Endothelial cell of umbilical vein (primary cell): ENCODE data around the gene PGF. TPM values are rescaled to one million over a fixed set of nuclear protein-coding genes. Genes with fewer than 3 reads are reported as not detected.

Source experiments
- BruUV-seq: library from RNA; stranded (reverse); fragments of 400-500 nt; replicated peaks from 2 replicates; lab custom pipeline; 2021; lab: Mats Ljungman, UMichigan
- CTCF ChIA-PET: fragments of 300-600, 350-600 bp; sonication (Branson Sonifier 250); formaldehyde crosslinking; loops from one replicate; lab custom pipeline; 2021; ENCODE audit warnings: antibody characterized with exemption, inconsistent platforms; lab: Charles Lee
- POLR2A ChIA-PET: fragments of 300-600, 350-600 bp; sonication (Branson Sonifier 250); formaldehyde crosslinking; loops from one replicate; lab custom pipeline; 2021; ENCODE audit warnings: antibody characterized with exemption, inconsistent platforms; lab: Charles Lee
- DNase-seq: peaks from one replicate; pipeline ENCODE4 v3.0.0-alpha.2; 2011; ENCODE audit warnings: low read depth, low spot score
- FAIRE-seq: peaks from 2 replicates; lab custom pipeline; 2011; peaks lifted over from hg19 to GRCh38; lab: Jason Lieb, UNC
- H2AFZ ChIP-seq: 2 replicates; pipeline ENCODE4 v1.6.0; 2012; ENCODE audit warnings: low read depth, low read length, control low read depth, inconsistent platforms
- H3K27ac ChIP-seq: 2 replicates; pipeline ENCODE4 v1.5.1; 2011; ENCODE audit warnings: low read depth, mild to moderate bottlenecking, control low read depth, low read length, moderate library complexity; ENCODE audit not compliant: insufficient read depth
- H3K27me3 ChIP-seq, 2 experiments: 2 replicates each; pipeline versions ENCODE4 v1.6.0 to v1.6.1; 2011; ENCODE audit warnings: low read length in 2 of 2, mixed read lengths in 1 of 2; ENCODE audit not compliant: control insufficient read depth in 2 of 2, insufficient read depth in 2 of 2
- H3K36me3 ChIP-seq, 2 experiments: 2 replicates in 1 of 2; 3 replicates in 1 of 2; pipeline ENCODE4 v1.5.1; 2011; ENCODE audit warnings: low read length in 2 of 2, mild to moderate bottlenecking in 1 of 2, moderate library complexity in 1 of 2; ENCODE audit not compliant: control insufficient read depth in 2 of 2, insufficient read depth in 2 of 2; ENCODE audit errors: extremely low read depth in 1 of 2
- H3K4me1 ChIP-seq: 3 replicates; pipeline ENCODE4 v1.5.1; 2011; ENCODE audit warnings: mild to moderate bottlenecking, low read length; ENCODE audit not compliant: control insufficient read depth, insufficient read depth; ENCODE audit errors: extremely low read depth
- H3K4me2 ChIP-seq: 2 replicates; pipeline ENCODE4 v1.6.1; 2011; ENCODE audit warnings: low read length, control low read depth, mixed read lengths; ENCODE audit not compliant: insufficient read depth
- H3K4me3 ChIP-seq, 3 experiments: fragments of 200-600 bp in 1 of 3; sonication (generic), shearing (Covaris generic) in 1 of 3; replicated peaks in 1 of 3; 2 replicates each; pipeline ENCODE4 v1.5.1; 2011 to 2016; ENCODE audit warnings: control low read depth in 3 of 3, low read length in 3 of 3, mild to moderate bottlenecking in 2 of 3, inconsistent platforms in 1 of 3, low read depth in 1 of 3, moderate library complexity in 1 of 3; ENCODE audit not compliant: insufficient read depth in 1 of 3
- H3K79me2 ChIP-seq: 2 replicates; pipeline ENCODE4 v1.6.0; 2012; ENCODE audit warnings: low read length, inconsistent platforms; ENCODE audit not compliant: control insufficient read depth, insufficient read depth
- H3K9ac ChIP-seq: replicated peaks from 2 replicates; pipeline ENCODE3; 2011; ENCODE audit warnings: low read length, control low read depth; ENCODE audit not compliant: insufficient read depth; ENCODE audit errors: extremely low read depth
- H3K9me1 ChIP-seq: replicated peaks from 3 replicates; pipeline ENCODE4 v1.6.0; 2011; ENCODE audit warnings: mild to moderate bottlenecking, low read length; ENCODE audit not compliant: control insufficient read depth, insufficient read depth; ENCODE audit errors: extremely low read depth
- H3K9me3 ChIP-seq: replicated peaks from 2 replicates; pipeline ENCODE4 v1.5.1; 2012; ENCODE audit warnings: low read length, inconsistent platforms; ENCODE audit not compliant: control insufficient read depth, insufficient read depth
- H4K20me1 ChIP-seq: replicated peaks from 2 replicates; pipeline ENCODE3; 2011; ENCODE audit warnings: mild to moderate bottlenecking, low read length; ENCODE audit not compliant: control insufficient read depth, insufficient read depth; ENCODE audit errors: extremely low read depth
- EZH2 ChIP-seq: IDR thresholded peaks from 2 replicates; pipeline ENCODE4 v1.6.1; 2012; ENCODE audit warnings: borderline replicate concordance, low read depth, mild to moderate bottlenecking, moderate library complexity, low read length, inconsistent platforms; ENCODE audit not compliant: severe bottlenecking
- FOS ChIP-seq: IDR thresholded peaks from 2 replicates; pipeline ENCODE4 v1.6.1; 2011; ENCODE audit warnings: mild to moderate bottlenecking, low read length, moderate library complexity, borderline replicate concordance; ENCODE audit not compliant: insufficient read depth
- GATA2 ChIP-seq: IDR thresholded peaks from 2 replicates; pipeline ENCODE4 v1.7.0; 2011; ENCODE audit warnings: low read depth, mild to moderate bottlenecking, moderate library complexity, mixed read lengths, low read length; ENCODE audit not compliant: insufficient read length, insufficient read depth
- MAX ChIP-seq: IDR thresholded peaks from 2 replicates; pipeline ENCODE4 v1.6.1; 2011; ENCODE audit not compliant: insufficient read depth, insufficient read length
- MYC ChIP-seq: IDR thresholded peaks from one replicate; pipeline ENCODE4 v1.6.1; 2011; ENCODE audit warnings: mild to moderate bottlenecking, low read depth, low read length
- POLR2A ChIP-seq: IDR thresholded peaks from 2 replicates; pipeline ENCODE4 v1.6.1; 2012; ENCODE audit warnings: low read depth, mild to moderate bottlenecking, control low read depth, low read length
- POLR2AphosphoS5 ChIP-seq: IDR thresholded peaks from 2 replicates; pipeline ENCODE4 v1.6.1; 2012; ENCODE audit warnings: low read depth, mild to moderate bottlenecking, control low read depth, low read length, moderate library complexity; ENCODE audit not compliant: insufficient read depth
- dilution Hi-C: fragments of 300-500 bp; cut with MboI; formaldehyde crosslinking; loops from one replicate; pipeline ENCODE4 v1.15.0; 2019; ENCODE audit warnings: low sequenced_read_pairs; ENCODE audit not compliant: extremely low pct_ligation_motif_present
- intact Hi-C: fragments of 100-400 bp; cut with micrococcal nuclease; formaldehyde crosslinking; loops from one replicate; pipeline ENCODE4 v1.10.0; 2022
- polyA plus RNA-seq, 4 experiments: library from polyadenylated mRNA; depleted of rRNA in 3 of 4; stranded (reverse) in 3 of 4; unstranded in 1 of 4; fragments of >200 nt; gene quantifications; 2 replicates each; pipeline versions ENCODE4 v1.2.1 to v1.2.3, GENCODE V29; 2011 to 2012; ENCODE audit warnings: missing spikeins in 1 of 4
- total RNA-seq: library from RNA; stranded (reverse); gene quantifications from 2 replicates; pipeline ENCODE4 v1.2.3, GENCODE V29; 2021
- TF ChIP-seq, protein P1 (sequence below), 2 donors: IDR thresholded peaks; 1 replicate in 1 of 2; 2 replicates in 1 of 2; pipeline ENCODE4 v1.5.1; 2011; ENCODE audit warnings: low read length in 2 of 2, mild to moderate bottlenecking in 2 of 2, moderate library complexity in 2 of 2, control low read depth in 1 of 2, inconsistent platforms in 1 of 2, low read depth in 1 of 2; ENCODE audit not compliant: insufficient read depth in 1 of 2; ENCODE audit errors: extremely low read depth in 1 of 2

Gene PGF
- total and polyA plus RNA-seq, 2 donors (not counting 3 experiments of a cell fraction or from before 2014, with no cell fraction given): 89.0 to 206 TPM

DNA sequence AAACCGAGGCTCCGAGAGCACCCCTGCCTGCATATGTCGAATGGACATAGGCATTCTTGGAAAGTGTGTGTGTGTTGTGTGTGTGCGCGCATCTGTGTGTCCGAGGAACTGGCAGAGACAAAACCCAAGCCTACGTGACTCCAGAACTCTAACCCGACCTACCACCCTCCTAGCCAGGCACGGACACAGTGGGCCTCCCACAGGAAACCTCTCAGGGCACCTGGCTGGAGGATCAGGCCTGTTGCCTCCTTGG is 556 bp upstream of the PGF start:
- H3K9me1 ChIP-seq: no peaks in the 10 kb centered on the region
- CTCF ChIA-PET: interaction anchor here (1.0 to 2.2 kb wide), 7 partner anchors 9 to 133 kb away, joined by 4 to 14 read pairs (median 5); partner anchors contain the start of gene RPS6KL1
- no peak for FAIRE-seq

More for the DNA sequence above, 556 bp upstream of the PGF start:
- no peaks in the 10 kb centered on the region for H3K9me3 ChIP-seq
- peaks cover 6 to 9% of the 10 kb centered on the region in 2 experiments for H3K36me3 ChIP-seq
- peaks cover 44% of the 10 kb centered on the region for H3K79me2 ChIP-seq
- H3K27me3 ChIP-seq: no peaks in the 10 kb centered on the region
- dilution Hi-C loops (no loop called here), intact Hi-C loops (no loop called here)
- peak overlapping the region; percentile 86 for H3K9ac ChIP-seq
- no peaks in the 10 kb centered on the region for H4K20me1 ChIP-seq
- peak overlapping the region; percentile 53 for H3K4me2 ChIP-seq
- TSS peak; percentile 51 for BruUV-seq
- POLR2A ChIA-PET: interaction anchor here (0.7 to 2.6 kb wide), 15 partner anchors 9 to 114 kb away, joined by 3 to 20 read pairs (median 6); partner anchors contain the start of genes ACYP1, EIF2B2, RPS6KL1 and ZC2HC1C
- DNase-seq: no peak
- peak overlapping the region; percentile 78 for H2AFZ ChIP-seq
- peak overlapping the region; percentile 53 for H3K27ac ChIP-seq
- TF ChIP-seq MYC: no peak
- no peak for TF ChIP-seq POLR2AphosphoS5
- TF ChIP-seq MAX: no peak
- TF ChIP-seq EZH2: no peak
- no peak for TF ChIP-seq FOS
- TF ChIP-seq, protein P1, sequence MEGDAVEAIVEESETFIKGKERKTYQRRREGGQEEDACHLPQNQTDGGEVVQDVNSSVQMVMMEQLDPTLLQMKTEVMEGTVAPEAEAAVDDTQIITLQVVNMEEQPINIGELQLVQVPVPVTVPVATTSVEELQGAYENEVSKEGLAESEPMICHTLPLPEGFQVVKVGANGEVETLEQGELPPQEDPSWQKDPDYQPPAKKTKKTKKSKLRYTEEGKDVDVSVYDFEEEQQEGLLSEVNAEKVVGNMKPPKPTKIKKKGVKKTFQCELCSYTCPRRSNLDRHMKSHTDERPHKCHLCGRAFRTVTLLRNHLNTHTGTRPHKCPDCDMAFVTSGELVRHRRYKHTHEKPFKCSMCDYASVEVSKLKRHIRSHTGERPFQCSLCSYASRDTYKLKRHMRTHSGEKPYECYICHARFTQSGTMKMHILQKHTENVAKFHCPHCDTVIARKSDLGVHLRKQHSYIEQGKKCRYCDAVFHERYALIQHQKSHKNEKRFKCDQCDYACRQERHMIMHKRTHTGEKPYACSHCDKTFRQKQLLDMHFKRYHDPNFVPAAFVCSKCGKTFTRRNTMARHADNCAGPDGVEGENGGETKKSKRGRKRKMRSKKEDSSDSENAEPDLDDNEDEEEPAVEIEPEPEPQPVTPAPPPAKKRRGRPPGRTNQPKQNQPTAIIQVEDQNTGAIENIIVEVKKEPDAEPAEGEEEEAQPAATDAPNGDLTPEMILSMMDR (IDR thresholded peaks at IDR 0.05; ENCODE audit: extremely low read depth in 1 of 2, insufficient read depth in 1 of 2, low read depth in 1 of 2, low read length in 2 of 2): no peak
- TF ChIP-seq POLR2A: no peak
- no peak for TF ChIP-seq GATA2
- peaks cover 39% of the 10 kb centered on the region for H3K4me1 ChIP-seq
- H3K4me3 ChIP-seq: peak overlapping the region; percentile 24 to 94 (median 84)
